Osteoblast (primary cell): ENCODE results near the gene DLG5. TPM values are rescaled to one million over a fixed set of nuclear protein-coding genes. Genes with fewer than 3 reads are reported as not detected.

Experiments used
- DNase-seq: peaks from one replicate; pipeline ENCODE4 v3.0.0; 2011; ENCODE audit warnings: low spot score, mixed read lengths; ENCODE audit not compliant: insufficient read length; ENCODE audit errors: missing footprints
- H2AFZ ChIP-seq: 2 replicates; pipeline ENCODE4 v1.6.0; 2011; ENCODE audit warnings: mild to moderate bottlenecking, low read length
- H3K27ac ChIP-seq: 2 replicates; pipeline ENCODE4 v1.5.1; 2011; ENCODE audit warnings: mild to moderate bottlenecking, low read depth, low read length, moderate library complexity
- H3K27me3 ChIP-seq: 2 replicates; pipeline ENCODE4 v1.6.0; 2012; ENCODE audit warnings: mild to moderate bottlenecking, control low read depth, inconsistent platforms, low read length, moderate library complexity; ENCODE audit not compliant: insufficient read depth
- H3K36me3 ChIP-seq: 2 replicates; pipeline ENCODE4 v1.5.1; 2011; ENCODE audit warnings: mild to moderate bottlenecking, low read length, control low read depth, moderate library complexity; ENCODE audit not compliant: insufficient read depth
- H3K4me1 ChIP-seq: 2 replicates; pipeline ENCODE4 v1.5.1; 2011; ENCODE audit warnings: mild to moderate bottlenecking, low read length, control low read depth, moderate library complexity; ENCODE audit not compliant: insufficient read depth
- H3K4me2 ChIP-seq: 2 replicates; pipeline ENCODE4 v1.6.0; 2011; ENCODE audit warnings: mild to moderate bottlenecking, low read length; ENCODE audit not compliant: insufficient read depth
- H3K4me3 ChIP-seq: fragments of 200-600 bp; sonication (generic); 3 replicates; pipeline ENCODE4 v1.5.1; 2012; ENCODE audit warnings: mild to moderate bottlenecking, low read length, inconsistent platforms; ENCODE audit not compliant: insufficient read depth
- H3K79me2 ChIP-seq: 2 replicates; pipeline ENCODE4 v1.6.0; 2012; ENCODE audit warnings: mild to moderate bottlenecking, low read length, control low read depth, inconsistent platforms; ENCODE audit not compliant: insufficient read depth
- H3K9me3 ChIP-seq: 2 replicates; pipeline ENCODE4 v1.5.1; 2011; ENCODE audit warnings: low read depth, low read length, control low read depth
- H4K20me1 ChIP-seq: 2 replicates; pipeline ENCODE4 v1.6.0; 2012; ENCODE audit warnings: mild to moderate bottlenecking, low read length, control low read depth; ENCODE audit not compliant: insufficient read depth
- total RNA-seq: library from RNA; depleted of rRNA; stranded (reverse); fragments of >200 nt; gene quantifications from 2 replicates; pipeline ENCODE4 v1.2.3, GENCODE V29; 2012
- TF ChIP-seq, protein P1 (sequence below): IDR thresholded peaks from 2 replicates; pipeline ENCODE4 v1.5.1; 2011; ENCODE audit warnings: mild to moderate bottlenecking, low read depth, low read length, moderate library complexity; ENCODE audit errors: extremely low read depth

DLG5 gene
- total RNA-seq, 1 donor: 51.4 TPM

- no peaks in the 10 kb centered on the region for H3K9me3 ChIP-seq
- H3K27ac ChIP-seq: no peak overlapping the region
- no peak overlapping the region for H2AFZ ChIP-seq
- TF ChIP-seq, protein P1, sequence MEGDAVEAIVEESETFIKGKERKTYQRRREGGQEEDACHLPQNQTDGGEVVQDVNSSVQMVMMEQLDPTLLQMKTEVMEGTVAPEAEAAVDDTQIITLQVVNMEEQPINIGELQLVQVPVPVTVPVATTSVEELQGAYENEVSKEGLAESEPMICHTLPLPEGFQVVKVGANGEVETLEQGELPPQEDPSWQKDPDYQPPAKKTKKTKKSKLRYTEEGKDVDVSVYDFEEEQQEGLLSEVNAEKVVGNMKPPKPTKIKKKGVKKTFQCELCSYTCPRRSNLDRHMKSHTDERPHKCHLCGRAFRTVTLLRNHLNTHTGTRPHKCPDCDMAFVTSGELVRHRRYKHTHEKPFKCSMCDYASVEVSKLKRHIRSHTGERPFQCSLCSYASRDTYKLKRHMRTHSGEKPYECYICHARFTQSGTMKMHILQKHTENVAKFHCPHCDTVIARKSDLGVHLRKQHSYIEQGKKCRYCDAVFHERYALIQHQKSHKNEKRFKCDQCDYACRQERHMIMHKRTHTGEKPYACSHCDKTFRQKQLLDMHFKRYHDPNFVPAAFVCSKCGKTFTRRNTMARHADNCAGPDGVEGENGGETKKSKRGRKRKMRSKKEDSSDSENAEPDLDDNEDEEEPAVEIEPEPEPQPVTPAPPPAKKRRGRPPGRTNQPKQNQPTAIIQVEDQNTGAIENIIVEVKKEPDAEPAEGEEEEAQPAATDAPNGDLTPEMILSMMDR: no peak
- peak; percentile 41 for DNase-seq
- H4K20me1 ChIP-seq: no peaks in the 10 kb centered on the region
- H3K4me1 ChIP-seq: no peaks in the 10 kb centered on the region
- no peak overlapping the region for H3K4me2 ChIP-seq
- no peaks in the 10 kb centered on the region for H3K79me2 ChIP-seq
- H3K27me3 ChIP-seq: no peaks in the 10 kb centered on the region
- H3K4me3 ChIP-seq: no peak overlapping the region
- H3K36me3 ChIP-seq: peaks cover 48% of the 10 kb centered on the region
Observed at GRCh38 chr10:77809336-77809735, 117.2 kb downstream of the DLG5 start.

DNA sequence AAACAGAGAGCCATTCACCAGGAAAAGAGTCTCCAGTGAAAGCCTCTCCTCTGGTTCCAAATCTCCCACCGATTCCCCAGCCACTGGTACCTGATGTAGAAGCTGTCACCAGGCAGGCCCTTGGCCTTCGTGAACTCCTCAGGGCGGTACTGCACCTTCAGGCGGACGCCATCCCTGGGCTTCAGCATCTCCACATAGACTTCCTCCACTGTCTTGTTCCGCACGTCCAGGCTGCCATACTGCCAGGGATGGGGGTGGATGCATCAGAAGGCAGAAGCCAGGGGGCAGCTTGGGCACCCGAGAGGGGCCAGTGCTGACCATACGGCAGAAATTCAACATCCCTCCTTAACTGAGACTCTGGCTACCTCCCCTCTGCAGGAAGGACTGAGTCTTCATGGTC is 118.8 kb downstream of the DLG5 start:
- Histone ChIP-seq H4K20me1 (no peaks in the 10 kb centered on the region), H3K79me2 (no peaks in the 10 kb centered on the region), H3K4me3 (no peak overlapping the region), H3K4me1 (no peaks in the 10 kb centered on the region), H3K36me3 (peaks cover 42% of the 10 kb centered on the region), H3K27me3 (no peaks in the 10 kb centered on the region), H3K27ac (no peak overlapping the region), H3K9me3 (no peaks in the 10 kb centered on the region), H2AFZ (no peak overlapping the region), H3K4me2 (no peak overlapping the region)
- DNase-seq: no peak
- TF ChIP-seq, protein P1: no peak

GRCh38 chr10:77806511-77807157 is 119.9 kb downstream of the DLG5 start:
- Histone ChIP-seq H4K20me1 (no peaks in the 10 kb centered on the region), H3K27ac (no peak overlapping the region), H3K4me2 (no peak overlapping the region), H2AFZ (no peak overlapping the region), H3K9me3 (no peaks in the 10 kb centered on the region), H3K4me3 (no peak overlapping the region), H3K4me1 (peaks cover 9% of the 10 kb centered on the region), H3K27me3 (no peaks in the 10 kb centered on the region), H3K79me2 (no peaks in the 10 kb centered on the region), H3K36me3 (peaks cover 38% of the 10 kb centered on the region)
- DNase-seq: no peak
- TF ChIP-seq, protein P1: no peak

- Histone ChIP-seq H3K79me2 (no peaks in the 10 kb centered on the region), H4K20me1 (peaks cover 2% of the 10 kb centered on the region), H3K27me3 (no peaks in the 10 kb centered on the region), H2AFZ (no peak overlapping the region), H3K9me3 (no peaks in the 10 kb centered on the region), H3K4me1 (peaks cover 19% of the 10 kb centered on the region), H3K36me3 (peaks cover 34% of the 10 kb centered on the region), H3K4me2 (no peak overlapping the region), H3K27ac (no peak overlapping the region), H3K4me3 (no peak overlapping the region)
- DNase-seq: no peak
- TF ChIP-seq, protein P1: no peak
Observed at GRCh38 chr10:77805676-77806075, 120.9 kb downstream of the DLG5 start.
